GM12864 (cell line): ENCODE measurements around the gene FAAP100.

Source experiments
- DNase-seq: peaks from one replicate; pipeline ENCODE4 v3.0.0-alpha.2; 2011; ENCODE audit warnings: low read depth
- H3K4me3 ChIP-seq: 2 replicates; pipeline ENCODE4 v1.5.1; 2011; ENCODE audit warnings: mild to moderate bottlenecking, low read depth, low read length, control low read depth
- TF ChIP-seq, protein P1 (sequence below): IDR thresholded peaks from 2 replicates; pipeline ENCODE4 v1.5.1; 2011; ENCODE audit warnings: low read depth, mild to moderate bottlenecking, moderate library complexity, low read length, control low read depth, inconsistent platforms; ENCODE audit errors: missing control alignments

Gene FAAP100

DNA sequence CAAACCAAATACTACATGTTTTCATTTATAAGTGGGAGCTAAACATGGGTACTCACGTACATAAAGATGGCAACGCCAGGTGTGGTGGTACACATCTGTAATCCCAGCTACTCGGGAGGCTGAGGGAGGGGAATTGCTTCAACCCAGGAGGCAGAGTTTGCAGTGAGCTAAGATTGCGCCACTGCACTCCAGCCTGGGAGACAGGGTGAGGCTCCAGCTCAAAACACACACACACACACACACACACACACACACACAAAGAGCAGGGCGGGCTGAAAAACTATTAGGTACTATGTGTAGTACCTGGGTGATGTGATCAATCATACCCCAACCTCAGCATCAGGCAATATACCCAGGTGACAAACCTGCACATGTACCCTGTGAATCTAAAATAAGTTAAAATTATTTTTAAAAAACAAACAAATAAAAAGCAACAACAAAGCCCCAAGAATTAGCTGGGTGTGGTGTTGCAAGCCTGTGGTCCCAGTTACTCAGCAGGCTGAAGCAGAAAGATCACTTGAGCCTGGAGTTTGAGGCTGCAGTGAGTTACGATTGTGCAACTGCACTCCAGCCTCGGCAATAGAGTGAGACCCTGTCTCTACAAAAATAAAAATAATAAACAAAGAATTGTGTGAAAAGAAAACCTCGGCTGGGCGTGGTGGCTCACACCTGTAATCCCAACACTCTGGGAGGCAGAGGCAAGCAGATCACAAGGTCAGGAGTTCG lies 11.9 kb upstream of the FAAP100 start:
- TF ChIP-seq, protein P1, sequence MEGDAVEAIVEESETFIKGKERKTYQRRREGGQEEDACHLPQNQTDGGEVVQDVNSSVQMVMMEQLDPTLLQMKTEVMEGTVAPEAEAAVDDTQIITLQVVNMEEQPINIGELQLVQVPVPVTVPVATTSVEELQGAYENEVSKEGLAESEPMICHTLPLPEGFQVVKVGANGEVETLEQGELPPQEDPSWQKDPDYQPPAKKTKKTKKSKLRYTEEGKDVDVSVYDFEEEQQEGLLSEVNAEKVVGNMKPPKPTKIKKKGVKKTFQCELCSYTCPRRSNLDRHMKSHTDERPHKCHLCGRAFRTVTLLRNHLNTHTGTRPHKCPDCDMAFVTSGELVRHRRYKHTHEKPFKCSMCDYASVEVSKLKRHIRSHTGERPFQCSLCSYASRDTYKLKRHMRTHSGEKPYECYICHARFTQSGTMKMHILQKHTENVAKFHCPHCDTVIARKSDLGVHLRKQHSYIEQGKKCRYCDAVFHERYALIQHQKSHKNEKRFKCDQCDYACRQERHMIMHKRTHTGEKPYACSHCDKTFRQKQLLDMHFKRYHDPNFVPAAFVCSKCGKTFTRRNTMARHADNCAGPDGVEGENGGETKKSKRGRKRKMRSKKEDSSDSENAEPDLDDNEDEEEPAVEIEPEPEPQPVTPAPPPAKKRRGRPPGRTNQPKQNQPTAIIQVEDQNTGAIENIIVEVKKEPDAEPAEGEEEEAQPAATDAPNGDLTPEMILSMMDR, result no peak
- no peak overlapping the region for H3K4me3 ChIP-seq
- DNase-seq, result no peak

DNA sequence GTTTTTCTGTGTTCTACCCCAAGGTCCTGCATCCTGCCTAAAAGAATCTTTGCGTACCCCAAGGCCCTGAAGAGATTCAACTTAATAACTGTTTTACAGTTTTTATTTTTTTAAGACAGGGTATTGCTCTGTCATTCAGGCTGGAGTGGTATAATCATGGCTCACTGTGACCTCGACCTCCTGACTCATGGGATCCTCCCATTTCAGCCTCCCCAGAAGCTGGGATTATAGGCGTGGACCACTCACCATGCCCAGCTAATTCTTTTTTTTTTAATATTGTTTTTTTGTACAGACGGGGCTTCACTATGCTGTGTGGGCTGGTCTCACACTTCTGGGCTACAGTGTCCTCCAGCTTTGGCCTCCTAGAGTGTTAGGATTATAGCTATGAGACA lies 9.3 kb upstream of the FAAP100 start:
- H3K4me3 ChIP-seq, result no peak overlapping the region
- DNase-seq, result no peak
- TF ChIP-seq, protein P1, result no peak

DNA sequence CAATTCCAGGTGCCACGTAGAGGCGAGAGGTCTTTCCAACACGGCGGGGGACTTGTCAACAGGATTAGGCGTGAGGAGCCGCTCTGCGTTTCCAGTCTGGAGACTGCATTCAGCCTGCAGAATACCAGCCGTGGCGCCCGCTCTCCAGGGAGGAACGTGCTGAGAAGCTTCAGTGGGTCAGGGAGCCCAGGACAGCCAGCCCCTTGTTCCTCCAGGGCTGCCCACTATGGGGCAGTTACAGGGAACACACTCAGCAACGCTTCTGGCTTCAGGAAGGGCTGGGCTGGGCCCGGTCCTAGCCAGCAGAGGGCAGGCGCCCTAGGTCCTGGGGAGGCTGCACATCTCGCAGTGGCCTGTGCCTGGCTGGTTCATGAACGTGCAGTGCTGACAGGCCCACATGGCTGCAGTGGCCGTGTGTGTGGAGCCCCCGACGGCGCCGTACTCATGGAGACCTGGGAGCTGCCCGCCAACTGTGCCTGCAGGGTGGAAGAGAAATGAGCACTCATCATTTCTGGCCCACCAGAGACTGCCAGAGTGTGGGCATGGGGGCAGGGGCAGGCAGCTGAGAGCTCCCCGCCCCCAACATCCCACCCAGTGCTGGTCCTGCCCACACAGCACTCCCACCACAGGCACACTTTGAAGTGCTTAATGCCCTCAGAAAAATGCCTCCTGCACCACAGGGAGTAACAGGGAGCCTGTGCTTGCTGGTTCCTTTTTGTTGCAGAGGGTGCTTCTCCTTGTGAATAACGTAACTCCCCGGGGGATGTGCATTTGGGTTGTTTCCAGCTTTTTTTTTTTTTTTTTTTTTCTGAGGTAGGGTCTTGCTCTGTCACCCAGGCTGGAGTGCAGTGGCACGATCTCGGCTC lies 7.0 kb upstream of the FAAP100 start:
- DNase-seq, result no peak
- no peak overlapping the region for H3K4me3 ChIP-seq
- TF ChIP-seq, protein P1, result no peak

DNA sequence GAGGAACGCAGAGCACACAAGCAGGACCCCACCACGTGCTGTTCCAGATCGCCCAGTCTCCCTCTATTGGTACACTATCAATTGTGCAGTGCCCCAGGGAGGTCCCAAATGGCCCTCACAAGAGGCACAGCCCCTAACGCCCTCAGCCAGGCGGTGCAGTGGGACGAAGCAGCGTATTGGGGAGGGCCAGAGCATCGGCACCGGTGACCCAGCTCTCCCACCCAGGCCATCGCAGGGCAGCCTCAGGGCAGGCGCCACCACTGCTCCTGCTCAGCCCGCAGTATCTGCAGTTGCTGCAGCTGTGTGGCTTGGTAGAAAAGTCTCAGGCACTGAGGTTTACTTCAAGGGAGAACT lies 5.9 kb upstream of the FAAP100 start:
- H3K4me3 ChIP-seq, result no peak overlapping the region
- TF ChIP-seq, protein P1, result no peak

DNA sequence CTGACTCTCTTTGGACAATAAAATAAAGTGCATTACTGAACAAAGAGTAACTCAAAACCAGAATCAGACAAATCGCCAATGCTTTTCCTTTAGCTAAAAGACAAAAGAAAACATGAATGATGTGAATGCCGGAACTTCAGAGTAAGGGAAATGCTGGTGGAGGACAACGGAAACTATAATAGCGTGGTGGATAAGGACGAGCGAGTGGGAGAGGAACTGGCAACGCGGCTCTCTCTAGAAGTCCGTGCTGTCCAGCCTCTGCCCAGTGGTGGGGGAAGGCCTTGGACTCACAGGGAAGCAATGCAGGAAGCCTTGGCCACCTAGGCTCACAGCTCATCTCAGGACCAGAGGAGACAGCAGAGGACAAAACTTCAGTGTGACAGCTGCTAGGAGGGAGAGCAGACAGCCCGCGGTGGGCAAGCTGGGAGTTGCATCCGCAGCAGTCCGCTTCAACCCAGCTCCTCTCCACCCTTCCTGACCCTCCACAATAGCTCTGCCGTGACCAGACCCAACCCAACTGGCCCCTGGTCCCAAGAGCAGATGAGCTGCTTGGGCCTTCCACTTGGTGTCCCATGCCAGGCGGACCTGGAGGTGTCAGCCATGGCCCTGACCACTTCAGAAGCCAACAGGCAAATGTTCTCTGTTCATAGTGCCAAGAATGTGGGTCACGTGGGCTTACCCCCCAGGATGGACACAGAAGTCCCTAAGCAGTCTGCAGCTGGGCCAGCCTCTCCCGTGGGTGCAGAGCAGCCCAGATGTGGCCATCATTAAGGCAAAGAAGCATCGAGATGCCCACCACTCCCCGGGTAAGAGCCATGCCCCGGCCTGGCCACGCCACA lies 5.3 kb upstream of the FAAP100 start:
- TF ChIP-seq, protein P1, result no peak
- DNase-seq, result no peak
- H3K4me3 ChIP-seq, result no peak overlapping the region

More for the DNA sequence above, 5.9 kb upstream of the FAAP100 start:
- no peak for DNase-seq

DNA sequence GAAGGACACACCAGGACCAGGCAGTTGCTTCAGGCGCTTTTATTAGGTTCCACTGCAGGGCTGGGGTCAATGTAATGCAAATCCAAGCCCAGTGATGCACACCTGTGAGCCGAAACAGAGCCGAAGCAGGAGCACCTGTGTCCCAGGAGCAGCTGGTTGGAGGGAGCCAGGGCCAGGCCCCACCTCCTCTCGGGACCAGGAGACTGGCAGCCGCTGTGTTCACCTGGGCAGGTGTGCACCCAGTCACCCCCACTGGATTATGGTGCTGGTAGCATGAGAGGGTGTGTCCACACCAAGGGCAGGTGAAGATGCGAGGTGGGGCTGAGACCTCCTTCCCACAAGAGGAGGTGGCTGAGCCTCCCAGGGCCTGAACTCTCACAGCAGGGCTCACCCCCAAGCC lies 4.7 kb upstream of the FAAP100 start:
- TF ChIP-seq, protein P1, result no peak
- no peak for DNase-seq
- no peak overlapping the region for H3K4me3 ChIP-seq
